ENCODE results near the gene KRT25. TPM values are rescaled to one million over a fixed set of nuclear protein-coding genes. Genes with fewer than 3 reads are reported as not detected.

KRT25 gene
- total RNA-seq, 1 donor from 2014 or later, result not detected

DNA sequence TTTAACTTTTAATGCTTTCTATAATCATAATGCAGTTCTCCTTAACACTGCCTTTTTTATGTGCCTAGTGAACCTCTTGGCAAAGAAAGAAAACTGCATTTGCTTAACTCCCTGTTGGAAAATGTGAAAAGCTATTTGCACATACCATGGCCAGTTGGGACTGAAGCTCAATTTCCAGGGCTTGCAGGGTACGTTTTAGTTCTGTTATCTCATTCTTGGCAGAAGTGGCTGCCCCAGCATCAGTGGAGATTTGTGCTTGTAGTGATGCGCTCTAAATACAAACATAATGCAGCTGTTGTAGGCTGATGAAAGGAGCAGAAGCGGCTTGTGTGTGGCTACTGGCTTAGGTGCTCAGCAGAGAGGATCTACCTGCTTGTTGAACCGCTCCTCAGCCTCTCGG is 55.3 kb downstream of the KRT25 start:
- Mint-ChIP-seq H3K27me3 (ENCODE audit: low read depth) (peaks cover 64% of the 10 kb centered on the region), H3K9me3 (ENCODE audit: low read depth) (no peaks in the 10 kb centered on the region), H3K36me3 (ENCODE audit: low read depth) (no peaks in the 10 kb centered on the region), H3K4me1 (ENCODE audit: low read depth) (no peaks in the 10 kb centered on the region), H3K27ac (ENCODE audit: unreplicated experiment) (no peak overlapping the region), H3K4me3 (ENCODE audit: unreplicated experiment) (no peak overlapping the region)
- TF ChIP-seq, protein P1, sequence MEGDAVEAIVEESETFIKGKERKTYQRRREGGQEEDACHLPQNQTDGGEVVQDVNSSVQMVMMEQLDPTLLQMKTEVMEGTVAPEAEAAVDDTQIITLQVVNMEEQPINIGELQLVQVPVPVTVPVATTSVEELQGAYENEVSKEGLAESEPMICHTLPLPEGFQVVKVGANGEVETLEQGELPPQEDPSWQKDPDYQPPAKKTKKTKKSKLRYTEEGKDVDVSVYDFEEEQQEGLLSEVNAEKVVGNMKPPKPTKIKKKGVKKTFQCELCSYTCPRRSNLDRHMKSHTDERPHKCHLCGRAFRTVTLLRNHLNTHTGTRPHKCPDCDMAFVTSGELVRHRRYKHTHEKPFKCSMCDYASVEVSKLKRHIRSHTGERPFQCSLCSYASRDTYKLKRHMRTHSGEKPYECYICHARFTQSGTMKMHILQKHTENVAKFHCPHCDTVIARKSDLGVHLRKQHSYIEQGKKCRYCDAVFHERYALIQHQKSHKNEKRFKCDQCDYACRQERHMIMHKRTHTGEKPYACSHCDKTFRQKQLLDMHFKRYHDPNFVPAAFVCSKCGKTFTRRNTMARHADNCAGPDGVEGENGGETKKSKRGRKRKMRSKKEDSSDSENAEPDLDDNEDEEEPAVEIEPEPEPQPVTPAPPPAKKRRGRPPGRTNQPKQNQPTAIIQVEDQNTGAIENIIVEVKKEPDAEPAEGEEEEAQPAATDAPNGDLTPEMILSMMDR (IDR thresholded peaks at IDR 0.05), result no peak
- DNase-seq (ENCODE audit: low spot score), result no peak

DNA sequence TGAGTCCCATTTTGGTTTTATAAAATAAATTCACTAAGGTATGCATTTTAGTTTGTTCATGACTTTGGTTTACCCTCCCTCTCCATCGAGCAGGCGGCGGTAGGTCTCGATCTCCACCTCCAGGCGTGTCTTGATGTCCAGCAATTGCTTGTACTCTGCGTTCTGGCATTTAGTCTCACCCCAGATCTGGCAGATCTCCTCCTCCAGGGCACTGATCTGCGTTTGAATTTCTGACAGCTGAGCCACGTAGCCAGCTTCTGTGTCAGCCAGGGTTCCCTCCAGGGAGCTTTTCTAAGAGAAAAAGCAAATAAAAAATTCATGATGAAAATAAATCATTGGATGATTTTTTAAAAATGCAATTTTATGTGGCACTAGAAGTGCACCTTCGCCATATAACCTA is 55.8 kb downstream of the KRT25 start:
- no peaks in the 10 kb centered on the region for H3K4me1 Mint-ChIP-seq (ENCODE audit: low read depth)
- TF ChIP-seq, protein P1 (IDR thresholded peaks at IDR 0.05), result no peak

More for the DNA sequence above, 55.8 kb downstream of the KRT25 start:
- no peak overlapping the region for H3K27ac Mint-ChIP-seq (ENCODE audit: unreplicated experiment)
- no peaks in the 10 kb centered on the region for H3K36me3 Mint-ChIP-seq (ENCODE audit: low read depth)
- H3K27me3 Mint-ChIP-seq (ENCODE audit: low read depth), result peaks cover 62% of the 10 kb centered on the region
- DNase-seq (ENCODE audit: low spot score), result no peak
- no peaks in the 10 kb centered on the region for H3K9me3 Mint-ChIP-seq (ENCODE audit: low read depth)
- H3K4me3 Mint-ChIP-seq (ENCODE audit: unreplicated experiment), result no peak overlapping the region

Other genes starting within 250 kb of the KRT25 start
- not detected in 3 replicates for gene CCR7, start 189.9 kb downstream of the KRT25 start, total RNA-seq
- 92.9 to 120 TPM (median 93.1 TPM) in 3 replicates for gene SMARCE1, start 107.5 kb downstream of the KRT25 start, total RNA-seq
- not detected in 3 replicates for gene KRT222, start 90.2 kb downstream of the KRT25 start, total RNA-seq
- gene KRT24, start 51.6 kb downstream of the KRT25 start, total RNA-seq, result not detected in 3 replicates
- not detected in 3 replicates for gene KRT26, start 16.9 kb upstream of the KRT25 start, total RNA-seq
- gene KRT27, start 27.2 kb upstream of the KRT25 start, total RNA-seq, result not detected in 3 replicates
- not detected in 3 replicates for gene KRT28, start 44.6 kb upstream of the KRT25 start, total RNA-seq
- gene KRT10, start 67.3 kb upstream of the KRT25 start, total RNA-seq, result 52.9 to 80.2 TPM (median 55.0 TPM) in 3 replicates
- not detected in 3 replicates for gene KRT12, start 111.9 kb upstream of the KRT25 start, total RNA-seq
- gene KRT20, start 129.9 kb upstream of the KRT25 start, total RNA-seq, result not detected in 3 replicates
- gene KRT23, start 182.3 kb upstream of the KRT25 start, total RNA-seq, result not detected in 3 replicates
- not detected in 3 replicates for gene KRT39, start 211.6 kb upstream of the KRT25 start, total RNA-seq
- gene KRT40, start 229.0 kb upstream of the KRT25 start, total RNA-seq, result not detected in 3 replicates
- not detected in 3 replicates for gene KRTAP3-3, start 238.8 kb upstream of the KRT25 start, total RNA-seq
- not detected in 3 replicates for gene KRTAP3-2, start 244.6 kb upstream of the KRT25 start, total RNA-seq

All from chondrocyte (in vitro differentiated cells).